Measurements from ENCODE around the gene GULP1.
"Not testable (repeated sequence)": the region's sequence is repeated elsewhere in the genome, so short reads cannot be mapped to it uniquely, and the experiment has no call there.

The GULP1 gene

DNA sequence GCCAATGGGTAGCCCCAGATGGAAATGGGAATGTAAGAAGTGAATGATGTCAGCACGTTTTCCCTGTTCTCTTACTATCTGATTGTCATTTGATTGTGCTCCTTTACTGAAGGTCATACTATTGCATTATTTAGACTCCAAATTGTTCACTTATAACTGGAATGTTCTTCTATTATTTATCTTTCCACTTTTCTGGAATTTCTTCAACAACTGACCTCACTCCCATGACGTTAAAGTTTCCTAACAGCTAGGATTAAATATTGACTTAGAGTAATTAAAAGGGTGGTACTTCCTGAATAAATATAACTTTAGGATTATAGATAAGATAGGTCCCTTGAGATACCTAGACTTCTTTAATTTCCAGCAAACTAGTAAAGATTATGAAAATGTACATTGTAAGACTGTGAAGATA, 10.9 kb upstream of the GULP1 start:
- no peaks in the 10 kb centered on the region for H3K4me1 Mint-ChIP-seq
- H3K4me3 Mint-ChIP-seq: no peak overlapping the region
- no peaks in the 10 kb centered on the region for H3K36me3 Mint-ChIP-seq
- ATAC-seq (no peak), DNase-seq (ENCODE audit: low spot score in 2 of 2) (no peak)
- H3K9me3 Mint-ChIP-seq: peaks cover 14% of the 10 kb centered on the region
- H3K27ac Mint-ChIP-seq: no peak overlapping the region

GRCh38 chr2:188282907-188283306, 8.8 kb upstream of the GULP1 start:
- no peak overlapping the region for H3K4me3 Mint-ChIP-seq
- H3K4me1 Mint-ChIP-seq: no peaks in the 10 kb centered on the region

GRCh38 chr2:188284251-188284650, 7.4 kb upstream of the GULP1 start:
- not testable (repeated sequence) for DNase-seq (ENCODE audit: low spot score in 2 of 2); H3K4me1 Mint-ChIP-seq; H3K27ac Mint-ChIP-seq; ATAC-seq; H3K36me3 Mint-ChIP-seq; H3K4me3 Mint-ChIP-seq
- peaks cover 15% of the 10 kb centered on the region for H3K9me3 Mint-ChIP-seq

More at GRCh38 chr2:188282907-188283306, 8.8 kb upstream of the GULP1 start:
- ATAC-seq: no peak
- H3K27ac Mint-ChIP-seq: no peak overlapping the region
- no peaks in the 10 kb centered on the region for H3K36me3 Mint-ChIP-seq
- peaks cover 15% of the 10 kb centered on the region for H3K9me3 Mint-ChIP-seq
- no peak for DNase-seq (ENCODE audit: low spot score in 2 of 2)

DNA sequence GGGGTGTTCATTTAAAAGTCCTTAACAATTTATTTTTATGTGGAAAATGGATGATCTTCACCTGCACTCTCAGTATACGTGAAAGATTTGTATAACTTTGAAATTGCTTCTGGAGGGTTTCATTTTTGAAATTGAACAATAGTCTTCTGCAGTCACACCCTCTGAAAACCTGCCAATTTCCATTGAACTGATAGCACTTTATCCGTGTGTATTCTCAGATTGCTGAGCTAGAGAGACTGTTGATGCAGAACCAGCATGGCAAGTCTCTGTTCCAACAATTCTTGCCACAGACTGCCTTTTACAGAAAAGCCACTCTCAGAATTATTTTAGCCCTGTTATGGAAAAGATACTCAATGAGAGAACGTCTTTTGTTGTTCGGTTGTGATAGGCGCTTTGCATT, 6.6 kb upstream of the GULP1 start:
- Mint-ChIP-seq H3K27ac (no peak overlapping the region), H3K4me1 (no peaks in the 10 kb centered on the region), H3K4me3 (no peak overlapping the region), H3K36me3 (no peaks in the 10 kb centered on the region), H3K9me3 (peaks cover 13% of the 10 kb centered on the region)
- ATAC-seq (no peak), DNase-seq (ENCODE audit: low spot score in 2 of 2) (no peak)

DNA sequence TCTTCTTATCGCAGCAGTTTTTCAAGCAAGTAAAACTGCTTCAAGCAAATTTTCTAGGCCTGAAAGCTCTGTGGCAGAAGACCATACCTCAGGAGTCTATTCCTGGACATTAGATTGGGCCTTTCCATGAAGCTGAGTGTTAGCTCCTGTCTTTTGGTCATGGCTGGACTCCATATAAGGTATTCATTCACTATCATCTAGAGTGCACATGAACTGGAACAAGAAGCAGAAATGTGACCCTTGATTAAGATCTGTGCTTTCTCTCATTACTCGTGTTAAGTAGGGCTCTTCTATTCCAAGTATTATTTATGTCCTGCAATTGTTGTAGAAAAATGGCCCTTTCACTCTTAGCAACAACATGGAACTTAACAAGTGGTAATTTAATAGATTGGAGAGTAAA, 5.9 kb upstream of the GULP1 start:
- H3K27ac Mint-ChIP-seq: no peak overlapping the region
- DNase-seq (ENCODE audit: low spot score in 2 of 2) (no peak), ATAC-seq (no peak)
- no peaks in the 10 kb centered on the region for H3K36me3 Mint-ChIP-seq
- peaks cover 13% of the 10 kb centered on the region for H3K9me3 Mint-ChIP-seq
- no peak overlapping the region for H3K4me3 Mint-ChIP-seq
- H3K4me1 Mint-ChIP-seq: no peaks in the 10 kb centered on the region

GRCh38 chr2:188291142-188291616, 495 bp upstream of the GULP1 start:
- Mint-ChIP-seq H3K4me1 (peaks cover 4% of the 10 kb centered on the region), H3K9me3 (peaks cover under 1% of the 10 kb centered on the region), H3K4me3 (no peak overlapping the region), H3K36me3 (no peaks in the 10 kb centered on the region), H3K27ac (no peak overlapping the region)
- ATAC-seq (no peak), DNase-seq (ENCODE audit: low spot score in 2 of 2) (no peak)

GRCh38 chr2:188292348-188293239, 920 bp downstream of the GULP1 start:
- DNase-seq (ENCODE audit: low spot score in 2 of 2): no peak
- H3K27ac Mint-ChIP-seq: no peak overlapping the region
- ATAC-seq: peak; percentile 28
- H3K36me3 Mint-ChIP-seq: no peaks in the 10 kb centered on the region
- peaks cover 2% of the 10 kb centered on the region for H3K9me3 Mint-ChIP-seq
- peaks cover 4% of the 10 kb centered on the region for H3K4me1 Mint-ChIP-seq
- no peak overlapping the region for H3K4me3 Mint-ChIP-seq

GRCh38 chr2:188293601-188294351, 2.1 kb downstream of the GULP1 start:
- Mint-ChIP-seq H3K36me3 (no peaks in the 10 kb centered on the region), H3K4me3 (no peak overlapping the region), H3K4me1 (peaks cover 4% of the 10 kb centered on the region), H3K27ac (no peak overlapping the region), H3K9me3 (peaks cover 4% of the 10 kb centered on the region)
- ATAC-seq (no peak), DNase-seq (ENCODE audit: low spot score in 2 of 2) (no peak)

DNA sequence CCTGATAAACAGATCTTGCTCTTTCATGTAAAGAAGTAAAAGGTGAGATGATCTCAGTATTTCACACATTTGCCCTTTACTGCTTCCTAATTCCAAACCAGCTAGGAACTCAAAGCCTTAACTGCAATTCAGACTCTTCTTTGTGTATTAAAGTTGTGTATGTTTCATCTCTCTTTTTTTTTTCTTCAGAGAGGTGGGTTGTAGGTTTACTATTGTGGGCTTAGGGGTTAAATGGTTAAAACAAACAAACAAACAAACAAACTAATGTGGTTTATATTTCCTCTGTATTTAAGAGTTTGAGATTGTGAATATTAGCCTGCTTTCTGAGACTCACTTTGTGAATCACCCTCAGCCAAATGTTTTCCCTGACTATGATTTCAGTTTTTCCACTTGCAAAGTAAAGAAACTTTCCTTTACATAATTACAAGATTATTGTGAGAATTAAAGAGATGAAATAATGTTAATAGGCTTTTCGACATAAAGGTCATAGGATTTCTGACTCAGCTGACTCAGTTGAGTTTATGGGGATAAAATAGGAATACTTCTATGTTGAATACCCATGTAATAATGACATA, 2.8 kb downstream of the GULP1 start:
- Mint-ChIP-seq H3K27ac (no peak overlapping the region), H3K9me3 (peaks cover 7% of the 10 kb centered on the region), H3K4me3 (no peak overlapping the region), H3K36me3 (no peaks in the 10 kb centered on the region), H3K4me1 (peaks cover 4% of the 10 kb centered on the region)
- ATAC-seq (no peak), DNase-seq (ENCODE audit: low spot score in 2 of 2) (no peak)

DNA sequence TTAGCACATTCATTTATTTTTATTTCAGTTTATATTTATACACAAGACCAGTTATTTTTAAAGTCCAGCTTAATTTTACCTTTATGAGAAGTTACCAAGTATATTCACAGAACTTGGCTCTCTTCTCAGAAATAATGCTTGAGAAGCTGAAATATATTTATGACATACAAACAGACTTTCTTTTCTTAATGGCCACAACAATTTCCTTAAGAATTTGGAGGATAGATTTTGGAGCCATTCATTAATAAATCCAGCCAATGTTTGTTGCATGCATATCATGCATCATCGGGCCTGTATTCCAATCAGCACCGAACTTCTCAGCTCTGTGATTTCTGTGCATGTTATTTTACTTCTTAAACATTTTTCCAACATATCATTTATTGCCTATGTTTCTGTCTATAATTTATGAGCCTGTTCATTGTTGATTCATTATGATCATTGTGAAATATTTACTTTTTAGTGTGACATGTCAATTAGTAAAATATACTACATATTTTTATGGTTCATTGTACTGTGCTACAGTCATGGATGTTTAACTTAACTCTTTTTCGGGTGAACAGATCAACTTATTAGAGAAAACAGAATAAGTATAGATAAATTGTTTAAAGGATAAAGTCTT, 3.5 kb downstream of the GULP1 start:
- no peak overlapping the region for H3K27ac Mint-ChIP-seq
- H3K4me1 Mint-ChIP-seq: peaks cover 4% of the 10 kb centered on the region
- no peak overlapping the region for H3K4me3 Mint-ChIP-seq
- no peak for DNase-seq (ENCODE audit: low spot score in 2 of 2)
- H3K9me3 Mint-ChIP-seq: peaks cover 7% of the 10 kb centered on the region
- H3K36me3 Mint-ChIP-seq: no peaks in the 10 kb centered on the region
- ATAC-seq: no peak

DNA sequence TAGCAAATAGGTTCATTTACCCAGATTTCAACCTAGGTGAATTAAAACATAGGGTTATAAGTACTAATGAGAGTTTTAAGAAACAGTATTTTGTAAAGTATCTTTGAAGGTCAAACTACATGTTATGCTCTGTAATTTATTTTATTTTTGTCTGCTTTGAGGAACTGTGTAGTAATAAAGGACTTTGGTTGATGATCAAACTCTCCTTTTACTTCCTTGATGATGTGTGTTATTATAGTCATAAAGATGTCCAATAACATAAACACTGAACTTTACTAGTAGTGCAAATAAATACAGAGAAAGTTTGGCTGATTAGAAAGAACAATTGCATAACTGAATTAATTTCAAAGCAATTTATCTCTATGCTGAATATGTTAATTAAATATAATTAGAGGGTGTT, 6.3 kb downstream of the GULP1 start:
- H3K4me3 Mint-ChIP-seq: no peak overlapping the region
- no peaks in the 10 kb centered on the region for H3K36me3 Mint-ChIP-seq

DNA sequence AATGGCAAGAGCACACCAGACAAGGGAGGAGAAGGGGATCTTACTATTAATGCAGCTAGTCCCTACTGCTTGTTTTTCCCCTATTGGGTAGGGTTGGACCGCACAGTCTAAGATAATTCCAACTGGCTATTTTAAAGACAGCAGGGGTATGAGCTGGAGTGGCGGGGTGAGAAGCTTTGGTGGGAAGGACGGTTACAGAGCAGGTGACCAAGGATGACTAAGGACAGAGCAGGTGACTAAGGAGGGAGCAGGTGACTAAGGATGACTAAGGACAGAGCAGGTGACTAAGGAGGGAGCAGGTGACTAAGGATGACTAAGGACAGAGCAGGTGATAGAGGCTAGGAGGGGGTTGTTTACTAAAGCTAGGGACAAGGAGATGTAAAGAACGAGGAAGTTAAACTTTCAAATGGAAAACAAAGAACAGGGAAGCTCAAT, 7.3 kb downstream of the GULP1 start:
- DNase-seq (ENCODE audit: low spot score in 2 of 2); H3K27ac Mint-ChIP-seq; H3K4me3 Mint-ChIP-seq; H3K36me3 Mint-ChIP-seq; ATAC-seq; H3K4me1 Mint-ChIP-seq; H3K9me3 Mint-ChIP-seq: not testable (repeated sequence)

More for the DNA sequence above, 6.3 kb downstream of the GULP1 start:
- ATAC-seq: no peak
- Mint-ChIP-seq H3K27ac (no peak overlapping the region), H3K9me3 (peaks cover 7% of the 10 kb centered on the region), H3K4me1 (no peaks in the 10 kb centered on the region)
- DNase-seq (ENCODE audit: low spot score in 2 of 2): no peak

GRCh38 chr2:188303363-188304031, 11.8 kb downstream of the GULP1 start:
- ATAC-seq (no peak), DNase-seq (ENCODE audit: low spot score in 2 of 2) (no peak)
- Mint-ChIP-seq H3K27ac (no peak overlapping the region), H3K4me3 (no peak overlapping the region), H3K36me3 (no peaks in the 10 kb centered on the region), H3K4me1 (no peaks in the 10 kb centered on the region), H3K9me3 (peaks cover 15% of the 10 kb centered on the region)

DNA sequence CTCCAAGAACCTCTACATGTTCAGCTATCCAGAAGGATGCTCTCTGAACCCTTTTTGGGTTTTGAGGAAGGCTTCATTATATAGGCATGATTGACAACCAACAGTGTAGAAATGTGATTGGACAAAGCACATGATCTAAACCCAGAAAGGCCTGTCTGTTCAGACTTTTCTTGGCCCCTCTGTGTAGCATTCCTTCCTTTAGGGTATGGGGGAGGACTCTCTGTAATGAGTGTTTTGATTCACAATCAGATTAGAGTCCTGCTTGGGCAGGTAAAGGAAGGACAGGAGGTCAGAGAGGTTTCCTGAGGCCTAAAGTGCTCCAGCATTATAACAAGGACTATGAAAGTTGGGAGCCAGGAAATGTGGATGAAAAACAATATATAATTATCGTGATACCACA, 13.6 kb downstream of the GULP1 start:
- Mint-ChIP-seq H3K4me1 (no peaks in the 10 kb centered on the region), H3K36me3 (no peaks in the 10 kb centered on the region), H3K27ac (no peak overlapping the region), H3K4me3 (no peak overlapping the region), H3K9me3 (peaks cover 13% of the 10 kb centered on the region)
- DNase-seq (ENCODE audit: low spot score in 2 of 2) (no peak), ATAC-seq (no peak)

DNA sequence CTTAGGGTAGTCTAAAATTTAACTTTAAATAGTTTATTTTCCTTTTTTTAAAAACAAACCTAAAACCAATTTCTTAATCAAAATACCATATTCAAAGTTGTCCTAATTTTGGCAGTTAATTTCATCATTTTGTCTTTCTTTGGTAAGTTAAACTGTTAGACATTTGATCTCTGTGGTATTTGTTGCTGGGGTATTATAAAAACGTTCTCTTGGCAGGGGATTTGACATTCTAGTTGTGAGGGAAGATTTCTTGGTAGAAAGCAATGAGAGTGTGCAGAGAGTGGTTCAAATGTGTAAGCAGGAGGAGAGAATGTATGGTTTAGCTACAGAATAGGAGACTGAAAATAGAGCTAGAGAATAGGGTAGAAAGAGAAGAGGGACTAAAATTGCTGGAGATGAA, 14.6 kb downstream of the GULP1 start:
- Mint-ChIP-seq H3K4me1 (no peaks in the 10 kb centered on the region), H3K36me3 (no peaks in the 10 kb centered on the region), H3K9me3 (peaks cover 16% of the 10 kb centered on the region), H3K27ac (no peak overlapping the region), H3K4me3 (no peak overlapping the region)
- DNase-seq (ENCODE audit: low spot score in 2 of 2) (no peak), ATAC-seq (no peak)
